CD8-positive, alpha-beta memory T cell (primary cell): ENCODE results near the gene SERINC3. TPM values are rescaled to one million over a fixed set of nuclear protein-coding genes. Genes with fewer than 3 reads are reported as not detected.
A peak's percentile ranks its signal among the peaks of the same experiment; 100 is the strongest.

ENCODE experiments used
- CTCF ChIA-PET: fragments of 350-600 bp; sonication (Branson Sonifier 250); formaldehyde crosslinking; loops from one replicate; lab custom pipeline; 2021; ENCODE audit warnings: antibody characterized with exemption; lab: Charles Lee
- POLR2A ChIA-PET: fragments of 350-600 bp; sonication (Branson Sonifier 250); formaldehyde crosslinking; loops from one replicate; lab custom pipeline; 2021; ENCODE audit warnings: antibody characterized with exemption; lab: Charles Lee
- DNase-seq, 5 donors: peaks; one replicate each; pipeline versions ENCODE4 v3.0.0 to v3.0.0-alpha.2; 2020 to 2022; ENCODE audit warnings: mixed read lengths in 1 of 5
- H3K27ac ChIP-seq: one replicate; pipeline ENCODE4 v1.7.0; 2013; ENCODE audit warnings: low read depth, mild to moderate bottlenecking, low read length, moderate library complexity
- H3K27me3 ChIP-seq: 2 replicates; pipeline ENCODE4 v1.7.0; 2013; ENCODE audit warnings: low read length, mild to moderate bottlenecking; ENCODE audit not compliant: insufficient read depth, poor library complexity, severe bottlenecking
- H3K36me3 ChIP-seq: 2 replicates; pipeline ENCODE4 v1.7.0; 2013; ENCODE audit warnings: mild to moderate bottlenecking, low read length, moderate library complexity; ENCODE audit not compliant: insufficient read depth
- H3K4me1 ChIP-seq: 2 replicates; pipeline ENCODE4 v1.7.0; 2013; ENCODE audit warnings: mild to moderate bottlenecking, low read length, moderate library complexity; ENCODE audit not compliant: insufficient read depth
- H3K4me3 ChIP-seq: 2 replicates; pipeline ENCODE4 v1.7.0; 2013; ENCODE audit warnings: mild to moderate bottlenecking, low read length
- H3K9me3 ChIP-seq: 2 replicates; pipeline ENCODE4 v1.7.0; 2013; ENCODE audit warnings: mild to moderate bottlenecking, low read length
- H3K27ac Mint-ChIP-seq, 8 donors: one replicate each; pipeline ENCODE4 v1.8.0; 2020 to 2021; ENCODE audit warnings: mixed read lengths in 8 of 8, mild to moderate bottlenecking in 6 of 8, inconsistent platforms in 3 of 8, moderate library complexity in 3 of 8
- H3K27me3 Mint-ChIP-seq, 2 donors: one replicate each; pipeline ENCODE4 v1.8.0; 2020 to 2021; ENCODE audit warnings: mixed read lengths in 2 of 2, mild to moderate bottlenecking in 1 of 2, moderate library complexity in 1 of 2
- H3K36me3 Mint-ChIP-seq, 3 donors: one replicate each; pipeline ENCODE4 v1.8.0; 2020 to 2021; ENCODE audit warnings: mixed read lengths in 3 of 3, inconsistent platforms in 1 of 3, mild to moderate bottlenecking in 1 of 3
- H3K4me1 Mint-ChIP-seq, 3 donors: one replicate each; pipeline ENCODE4 v1.8.0; 2020 to 2021; ENCODE audit warnings: mixed read lengths in 3 of 3, inconsistent platforms in 1 of 3, mild to moderate bottlenecking in 1 of 3
- H3K4me3 Mint-ChIP-seq, 7 donors: one replicate each; pipeline ENCODE4 v1.8.0; 2020 to 2021; ENCODE audit warnings: mixed read lengths in 7 of 7, mild to moderate bottlenecking in 6 of 7, moderate library complexity in 4 of 7, inconsistent platforms in 2 of 7
- H3K9me3 Mint-ChIP-seq, 5 donors: one replicate each; pipeline ENCODE4 v1.8.0; 2020 to 2022; ENCODE audit warnings: mixed read lengths in 5 of 5, mild to moderate bottlenecking in 3 of 5, moderate library complexity in 2 of 5, inconsistent platforms in 1 of 5
- polyA plus RNA-seq: library from polyadenylated mRNA; unstranded; fragments of 300-500 nt; fragmentation: Illumina TruSeq; gene quantifications from one replicate; pipeline ENCODE4 v1.2.3, GENCODE V29; 2021
- total RNA-seq, 2 experiments: library from RNA; stranded (reverse); gene quantifications; one replicate each; pipeline ENCODE4 v1.2.3, GENCODE V29; 2021

SERINC3 gene
- total and polyA plus RNA-seq, 3 experiments from 2014 or later: 59.9 to 204 (median 61.6) TPM

DNA sequence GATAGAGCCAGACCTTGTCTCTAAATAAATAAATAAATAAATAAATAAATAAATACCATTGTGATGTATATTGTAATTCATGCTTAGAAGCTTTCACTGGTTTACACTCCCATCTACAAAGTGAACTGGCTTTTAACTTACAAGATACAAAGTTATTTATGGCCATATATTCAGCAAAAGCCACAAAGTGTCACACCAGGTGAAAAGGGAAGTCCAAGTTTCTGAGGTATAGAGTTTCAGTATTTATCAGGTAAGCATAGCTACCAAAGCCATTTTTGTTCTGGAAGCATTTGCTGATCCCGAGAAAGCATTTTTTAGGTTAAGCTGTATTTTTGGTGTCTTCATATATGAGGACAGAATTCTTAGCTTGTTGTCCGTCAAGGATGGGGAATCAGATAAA lies 38.4 kb upstream of the SERINC3 start:
- POLR2A ChIA-PET: no interaction called here
- Mint-ChIP-seq H3K36me3 (no peaks in the 10 kb centered on the region), H3K9me3 (no peaks in the 10 kb centered on the region), H3K27ac (no peak overlapping the region), H3K4me1 (no peaks in the 10 kb centered on the region), H3K27me3 (peaks cover 7 to 30% of the 10 kb centered on the region in 2 donors), H3K4me3 (no peak overlapping the region)
- Histone ChIP-seq H3K36me3 (no peaks in the 10 kb centered on the region), H3K27me3 (no peaks in the 10 kb centered on the region), H3K4me3 (no peak overlapping the region), H3K4me1 (no peaks in the 10 kb centered on the region), H3K27ac (no peak overlapping the region), H3K9me3 (no peaks in the 10 kb centered on the region)
- no peak for DNase-seq
- CTCF ChIA-PET: interaction anchor here (0.7 to 1.1 kb wide), 2 partner anchors 18 to 50 kb away, joined by 3 read pairs; no protein-coding TSS in a partner anchor

- no peak overlapping the region for H3K27ac ChIP-seq
- no peaks in the 10 kb centered on the region for H3K36me3 Mint-ChIP-seq
- no peak for DNase-seq
- POLR2A ChIA-PET: no interaction called here
- H3K36me3 ChIP-seq: no peaks in the 10 kb centered on the region
- CTCF ChIA-PET: no interaction called here
- H3K27me3 ChIP-seq: no peaks in the 10 kb centered on the region
- no peaks in the 10 kb centered on the region for H3K4me1 ChIP-seq
- no peak overlapping the region for H3K4me3 ChIP-seq
- H3K9me3 Mint-ChIP-seq: no peaks in the 10 kb centered on the region
- H3K27ac Mint-ChIP-seq: no peak overlapping the region
- no peaks in the 10 kb centered on the region for H3K4me1 Mint-ChIP-seq
- no peaks in the 10 kb centered on the region for H3K9me3 ChIP-seq
- peaks cover 8 to 29% of the 10 kb centered on the region in 2 donors for H3K27me3 Mint-ChIP-seq
- H3K4me3 Mint-ChIP-seq: no peak overlapping the region
Observed at GRCh38 chr20:44559302-44559701, 37.4 kb upstream of the SERINC3 start.

GRCh38 chr20:44552950-44553908 lies 31.4 kb upstream of the SERINC3 start:
- Mint-ChIP-seq H3K4me3 (no peak overlapping the region), H3K9me3 (no peaks in the 10 kb centered on the region), H3K36me3 (no peaks in the 10 kb centered on the region), H3K27ac (peak overlapping the region in 3 of 8 donors; percentile 2 to 17 (median 5)), H3K27me3 (peaks cover 3 to 8% of the 10 kb centered on the region in 2 donors), H3K4me1 (peaks cover 0 to 5% (median 3%) of the 10 kb centered on the region in 3 donors)
- CTCF ChIA-PET: no interaction called here
- POLR2A ChIA-PET: no interaction called here
- Histone ChIP-seq H3K36me3 (no peaks in the 10 kb centered on the region), H3K9me3 (no peaks in the 10 kb centered on the region), H3K4me1 (no peaks in the 10 kb centered on the region), H3K4me3 (no peak overlapping the region), H3K27me3 (no peaks in the 10 kb centered on the region), H3K27ac (peak overlapping the region; percentile 3)
- DNase-seq: no peak

DNA sequence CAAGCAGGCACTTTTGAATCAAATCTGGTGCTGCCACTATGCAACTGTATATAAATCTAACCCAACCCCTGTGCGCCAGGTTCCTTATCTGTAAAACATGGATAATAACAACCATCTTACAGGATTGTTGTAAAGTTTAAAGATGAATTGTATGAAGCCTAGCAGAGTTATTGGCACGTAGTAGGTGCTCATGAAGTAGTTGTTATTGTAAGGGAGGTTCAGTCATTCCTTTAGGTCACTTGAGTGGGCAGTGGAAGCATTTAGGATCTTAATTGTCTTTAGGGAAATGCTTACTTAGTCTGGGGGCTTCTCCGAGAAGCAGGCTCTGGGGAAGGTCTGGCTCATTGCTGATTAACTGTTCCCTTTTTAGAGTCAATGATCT lies 30.7 kb upstream of the SERINC3 start:
- no peaks in the 10 kb centered on the region for H3K9me3 ChIP-seq
- peaks cover 2 to 7% of the 10 kb centered on the region in 2 donors for H3K27me3 Mint-ChIP-seq
- no peak overlapping the region for H3K4me3 ChIP-seq
- H3K36me3 Mint-ChIP-seq: no peaks in the 10 kb centered on the region
- no peaks in the 10 kb centered on the region for H3K36me3 ChIP-seq
- no peak for DNase-seq
- no peaks in the 10 kb centered on the region for H3K9me3 Mint-ChIP-seq
- ChIA-PET POLR2A (no interaction called here), CTCF (no interaction called here)
- no peaks in the 10 kb centered on the region for H3K4me1 ChIP-seq
- H3K27ac ChIP-seq: no peak overlapping the region
- H3K4me1 Mint-ChIP-seq: peaks cover 0 to 5% (median 3%) of the 10 kb centered on the region in 3 donors
- no peaks in the 10 kb centered on the region for H3K27me3 ChIP-seq
- H3K27ac Mint-ChIP-seq: peak overlapping the region in 1 of 8 donors; percentile 17
- H3K4me3 Mint-ChIP-seq: no peak overlapping the region

DNA sequence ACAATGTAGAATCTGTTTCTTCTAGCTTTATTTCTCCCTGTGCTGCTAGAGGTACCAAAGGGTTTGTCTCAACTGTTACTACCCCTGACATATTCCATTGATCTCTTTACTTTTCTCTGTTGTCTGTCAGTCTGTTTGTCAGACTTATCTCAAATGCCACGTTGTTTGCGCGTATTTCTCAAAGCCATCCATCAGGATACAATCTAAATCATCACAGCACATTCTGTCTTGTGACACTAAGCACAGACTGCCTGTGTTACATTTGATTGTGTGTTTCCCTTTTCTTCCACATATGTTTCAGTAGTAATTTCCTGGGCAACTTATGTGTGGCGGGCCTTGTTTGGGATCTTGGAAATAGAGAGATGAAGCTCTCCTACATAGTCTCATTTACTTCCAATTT lies 30.2 kb upstream of the SERINC3 start:
- no peak overlapping the region for H3K27ac ChIP-seq
- H3K4me1 ChIP-seq: no peaks in the 10 kb centered on the region
- no peaks in the 10 kb centered on the region for H3K9me3 ChIP-seq
- peaks cover 0 to 5% (median 3%) of the 10 kb centered on the region in 3 donors for H3K4me1 Mint-ChIP-seq
- CTCF ChIA-PET: no interaction called here
- no peaks in the 10 kb centered on the region for H3K36me3 ChIP-seq
- H3K9me3 Mint-ChIP-seq: no peaks in the 10 kb centered on the region
- POLR2A ChIA-PET: no interaction called here
- no peak overlapping the region for H3K27ac Mint-ChIP-seq
- no peak overlapping the region for H3K4me3 Mint-ChIP-seq
- H3K36me3 Mint-ChIP-seq: no peaks in the 10 kb centered on the region
- no peak overlapping the region for H3K4me3 ChIP-seq
- no peaks in the 10 kb centered on the region for H3K27me3 ChIP-seq
- peaks cover 2 to 12% of the 10 kb centered on the region in 2 donors for H3K27me3 Mint-ChIP-seq
- no peak for DNase-seq

DNA sequence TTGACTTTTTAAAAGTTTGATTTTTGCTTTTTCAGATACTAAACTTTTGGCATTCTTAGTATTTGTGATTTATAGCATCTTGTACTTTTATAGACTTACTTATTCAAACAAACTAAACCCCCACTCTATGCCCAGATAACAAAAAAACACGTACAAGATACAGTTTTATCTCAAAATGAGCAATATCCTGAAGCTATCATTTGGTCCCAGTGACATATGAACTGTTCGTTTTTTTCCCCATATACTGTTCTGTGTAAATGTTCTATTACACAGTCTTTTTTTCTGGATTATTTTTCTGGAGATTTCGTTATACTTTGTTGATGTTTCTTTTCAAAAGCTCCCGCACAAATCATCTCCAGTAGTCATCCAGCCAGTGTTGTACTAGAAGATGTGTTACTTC lies 27.3 kb upstream of the SERINC3 start:
- Histone ChIP-seq H3K4me1 (no peaks in the 10 kb centered on the region), H3K36me3 (no peaks in the 10 kb centered on the region), H3K9me3 (no peaks in the 10 kb centered on the region), H3K27ac (no peak overlapping the region), H3K4me3 (no peak overlapping the region), H3K27me3 (no peaks in the 10 kb centered on the region)
- ChIA-PET CTCF (no interaction called here), POLR2A (no interaction called here)
- no peaks in the 10 kb centered on the region for H3K9me3 Mint-ChIP-seq
- peaks cover 0 to 5% (median 3%) of the 10 kb centered on the region in 3 donors for H3K4me1 Mint-ChIP-seq
- H3K27me3 Mint-ChIP-seq: peaks cover 0 to 14% of the 10 kb centered on the region in 2 donors
- H3K36me3 Mint-ChIP-seq: no peaks in the 10 kb centered on the region
- no peak for DNase-seq
- H3K27ac Mint-ChIP-seq: no peak overlapping the region
- H3K4me3 Mint-ChIP-seq: no peak overlapping the region

GRCh38 chr20:44547419-44547818 lies 25.5 kb upstream of the SERINC3 start:
- no peak overlapping the region for H3K27ac Mint-ChIP-seq
- Histone ChIP-seq H3K27ac (no peak overlapping the region), H3K27me3 (no peaks in the 10 kb centered on the region), H3K36me3 (no peaks in the 10 kb centered on the region), H3K4me3 (no peak overlapping the region), H3K9me3 (no peaks in the 10 kb centered on the region), H3K4me1 (no peaks in the 10 kb centered on the region)
- peaks cover 0 to 14% of the 10 kb centered on the region in 2 donors for H3K27me3 Mint-ChIP-seq
- POLR2A ChIA-PET: no interaction called here
- no peak for DNase-seq
- no peaks in the 10 kb centered on the region for H3K9me3 Mint-ChIP-seq
- H3K4me3 Mint-ChIP-seq: no peak overlapping the region
- H3K4me1 Mint-ChIP-seq: no peaks in the 10 kb centered on the region
- CTCF ChIA-PET: interaction anchor here (0.8 kb wide), 1 partner anchor 95 kb away, joined by 3 read pairs; no protein-coding TSS in a partner anchor
- no peaks in the 10 kb centered on the region for H3K36me3 Mint-ChIP-seq

DNA sequence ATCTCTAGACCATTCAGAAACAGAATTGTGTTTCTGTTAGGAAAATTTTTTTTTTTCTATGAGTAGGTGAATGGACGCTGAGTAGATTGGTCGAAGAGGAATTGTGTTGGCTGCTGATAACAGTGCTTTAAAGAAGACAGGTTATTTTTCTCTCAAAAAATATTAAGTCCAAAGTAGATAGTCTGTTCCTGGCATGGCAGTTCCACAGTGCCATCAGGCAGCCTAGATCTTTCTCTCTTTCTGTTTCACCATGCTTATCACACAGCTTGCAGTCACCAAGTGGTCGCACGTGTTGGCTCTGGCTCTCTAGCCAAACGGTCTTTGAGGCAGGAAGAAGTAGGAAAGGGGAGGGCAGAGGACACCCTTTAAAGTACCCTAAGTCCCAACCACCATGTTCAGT lies 22.4 kb upstream of the SERINC3 start:
- CTCF ChIA-PET: no interaction called here
- Mint-ChIP-seq H3K9me3 (no peaks in the 10 kb centered on the region), H3K4me3 (no peak overlapping the region), H3K27me3 (peaks cover 1 to 11% of the 10 kb centered on the region in 2 donors), H3K4me1 (no peaks in the 10 kb centered on the region), H3K36me3 (no peaks in the 10 kb centered on the region), H3K27ac (peak overlapping the region in 1 of 8 donors; percentile 87)
- no peaks in the 10 kb centered on the region for H3K36me3 ChIP-seq
- H3K27ac ChIP-seq: no peak overlapping the region
- POLR2A ChIA-PET: no interaction called here
- no peaks in the 10 kb centered on the region for H3K4me1 ChIP-seq
- no peaks in the 10 kb centered on the region for H3K27me3 ChIP-seq
- H3K4me3 ChIP-seq: no peak overlapping the region
- H3K9me3 ChIP-seq: no peaks in the 10 kb centered on the region
- no peak for DNase-seq
